K562 (cell line): Measurements from ENCODE around the gene GTPBP1. TPM values are rescaled to one million over a fixed set of nuclear protein-coding genes. Genes with fewer than 3 reads are reported as not detected.
A peak's percentile ranks its signal among the peaks of the same experiment; 100 is the strongest.

ENCODE experiments used
- AFF4 ChIP-seq: sonication (generic); formaldehyde crosslinking; IDR thresholded peaks from 2 replicates; pipeline ENCODE4 v1.8.0; 2023; ENCODE audit warnings: mild to moderate bottlenecking, missing genetic modification reagents
- CHCHD3 ChIP-seq: fragments of 250-450 bp; sonication (Bioruptor Pico); IDR thresholded peaks from 2 replicates; pipeline ENCODE4 v2.1.2; 2022; ENCODE audit warnings: mild to moderate bottlenecking
- EGR1 ChIP-seq: fragments of 450-650 bp; conservative IDR thresholded peaks from 2 replicates; pipeline ENCODE4 v1.6.1; 2017; ENCODE audit warnings: mild to moderate bottlenecking
- EP400 ChIP-seq: fragments of 450-650 bp; IDR thresholded peaks from 2 replicates; pipeline ENCODE4 v1.6.1; 2017; ENCODE audit warnings: antibody characterized with exemption, mild to moderate bottlenecking, moderate library complexity
- HDAC1 ChIP-seq, 2 experiments: fragments of 450-650 bp; IDR thresholded peaks; 2 replicates each; pipeline ENCODE4 v1.6.1; 2016 to 2017; ENCODE audit warnings: inconsistent platforms in 1 of 2, mild to moderate bottlenecking in 1 of 2, moderate library complexity in 1 of 2
- HDAC8 ChIP-seq: fragments of 450-650 bp; IDR thresholded peaks from 2 replicates; pipeline ENCODE4 v1.6.1; 2016; ENCODE audit warnings: mild to moderate bottlenecking, missing genetic modification characterization, moderate library complexity, missing compliant biosample characterization
- MAZ ChIP-seq, 2 experiments: fragments of 450-650 bp in 1 of 2; sonication (generic) in 1 of 2; formaldehyde crosslinking; IDR thresholded peaks in 1 of 2; conservative IDR thresholded peaks in 1 of 2; 2 replicates each; pipeline versions ENCODE4 v1.4.0 to v1.5.0; 2020; ENCODE audit warnings: mild to moderate bottlenecking in 1 of 2, missing genetic modification reagents in 1 of 2
- MECOM ChIP-seq: fragments of 250-450 bp; sonication (Bioruptor Pico); IDR thresholded peaks from 2 replicates; pipeline ENCODE4 v1.8.0; 2022; ENCODE audit warnings: inconsistent platforms
- NBN ChIP-seq: fragments of 450-650 bp; IDR thresholded peaks from 2 replicates; pipeline ENCODE4 v1.6.1; 2016; ENCODE audit warnings: low read depth, mild to moderate bottlenecking
- NKRF ChIP-seq: fragments of 450-650 bp; IDR thresholded peaks from 2 replicates; pipeline ENCODE4 v1.6.1; 2016; ENCODE audit warnings: borderline replicate concordance
- PCBP1 ChIP-seq: fragments of 200-400 bp; formaldehyde crosslinking; IDR thresholded peaks from 2 replicates; pipeline ENCODE4 v1.6.1; 2018; ENCODE audit warnings: mild to moderate bottlenecking, low read depth, low read length; ENCODE audit not compliant: poor library complexity, severe bottlenecking
- POLR2AphosphoS5 ChIP-seq: IDR thresholded peaks from 2 replicates; pipeline ENCODE4 v1.6.1; 2011; ENCODE audit warnings: mild to moderate bottlenecking, low read depth, low read length, moderate library complexity; ENCODE audit not compliant: control insufficient read depth, insufficient read depth
- RAD51 ChIP-seq: fragments of 450-650 bp; IDR thresholded peaks from 2 replicates; pipeline ENCODE4 v1.7.1; 2016; ENCODE audit warnings: low read depth, mild to moderate bottlenecking, borderline replicate concordance
- RB1 ChIP-seq: fragments of 450-650 bp; IDR thresholded peaks from 2 replicates; pipeline ENCODE4 v1.6.1; 2017; ENCODE audit warnings: low read depth, mild to moderate bottlenecking
- RBBP5 ChIP-seq: fragments of 200-600 bp; sonication (generic); IDR thresholded peaks from 2 replicates; pipeline ENCODE4 v1.6.1; 2012; ENCODE audit warnings: borderline replicate concordance, mild to moderate bottlenecking, low read length, control low read depth, inconsistent platforms; ENCODE audit not compliant: insufficient read depth, poor library complexity, severe bottlenecking
- RFX1 ChIP-seq: fragments of 450-650 bp; IDR thresholded peaks from 2 replicates; pipeline ENCODE4 v1.6.1; 2016; ENCODE audit warnings: mild to moderate bottlenecking, moderate library complexity
- SIN3B ChIP-seq: fragments of 450-650 bp; IDR thresholded peaks from 2 replicates; pipeline ENCODE4 v1.6.1; 2017; ENCODE audit warnings: low read depth, mild to moderate bottlenecking, moderate library complexity
- SUPT5H ChIP-seq: fragments of 450-650 bp; IDR thresholded peaks from 2 replicates; pipeline ENCODE4 v1.6.1; 2016
- TAF15 ChIP-seq: fragments of 200-400 bp; formaldehyde crosslinking; IDR thresholded peaks from 2 replicates; pipeline ENCODE4 v1.6.1; 2017; ENCODE audit warnings: mild to moderate bottlenecking, low read depth, low read length, moderate library complexity
- ZBTB1 ChIP-seq: sonication (generic); formaldehyde crosslinking; IDR thresholded peaks from 2 replicates; pipeline ENCODE4 v1.8.1; 2023; ENCODE audit warnings: missing genetic modification reagents, low read depth, mild to moderate bottlenecking, borderline replicate concordance
- ZFX ChIP-seq: sonication (generic); formaldehyde crosslinking; IDR thresholded peaks from 2 replicates; pipeline ENCODE4 v1.8.0; 2022; ENCODE audit warnings: mild to moderate bottlenecking, missing genetic modification reagents, moderate library complexity
- ZNF232 ChIP-seq: sonication (generic); formaldehyde crosslinking; IDR thresholded peaks from 2 replicates; pipeline ENCODE4 v1.8.0; 2022; ENCODE audit warnings: mild to moderate bottlenecking, missing genetic modification reagents
- ZZZ3 ChIP-seq: fragments of 450-650 bp; IDR thresholded peaks from 2 replicates; pipeline ENCODE4 v1.6.1; 2016; ENCODE audit warnings: antibody characterized with exemption, mild to moderate bottlenecking, moderate library complexity
- polyA plus RNA-seq, 8 experiments: library from polyadenylated mRNA; depleted of rRNA in 4 of 8; stranded (reverse) in 5 of 8; unstranded in 3 of 8; fragments of >200 nt; fragmentation: Nextera tagmentation in 2 of 8; fragmentation: Illumina TruSeq in 1 of 8; extraction: Ambion mirVana in 2 of 8; extraction: Trizol in 1 of 8; gene quantifications; 2 replicates each; pipeline versions ENCODE4 v1.2.1 to v1.2.3, GENCODE V29; 2011 to 2014; ENCODE audit warnings: inconsistent platforms in 1 of 8, missing spikeins in 1 of 8
- total RNA-seq, 7 experiments: library from RNA; depleted of rRNA in 6 of 7; stranded (reverse); fragments of >200 nt in 6 of 7; fragmentation: Illumina TruSeq in 2 of 7; extraction: Trizol in 2 of 7; gene quantifications; 2 replicates each; pipeline versions ENCODE4 v1.2.1 to v1.2.3, GENCODE V29; 2011 to 2021; ENCODE audit warnings: low replicate concordance in 1 of 7

GTPBP1 gene
- total and polyA plus RNA-seq, 9 of the 15 experiments (the other 6 are each of a cell fraction or from before 2014, with no cell fraction given) = 0.83 to 53.2 (median 23.3) TPM

- 0 out of 2 replicates have a peak, but pooled peaks have one; percentile 46 for TF ChIP-seq SIN3B
- TF ChIP-seq NBN = no peak
- TF ChIP-seq HDAC1 (IDR thresholded peaks at IDR 0.05) = peak in 1 of 2 experiments; percentile 46; a peak in 2 of 4 replicates
- TF ChIP-seq HDAC8 = no peak
- TF ChIP-seq RBBP5 = peak; percentile 71
- no peak for TF ChIP-seq CHCHD3 (CRISPR knock-in tag)
- no peak for TF ChIP-seq RAD51
- peak; percentile 34 for TF ChIP-seq PCBP1
- TF ChIP-seq ZZZ3 = no peak
- peak; percentile 54; the same call in 1 of the 2 replicates for TF ChIP-seq RB1
- TF ChIP-seq MECOM (CRISPR knock-in tag) = no peak
- TF ChIP-seq RFX1 = no peak
- 0 out of 4 replicates have a peak, but pooled peaks of 1 of the 2 experiments have one; percentile 27 for TF ChIP-seq MAZ (CRISPR knock-in tag; conservative IDR thresholded peaks at IDR 0.05 in 1 of 2, IDR thresholded peaks at IDR 0.05 in 1 of 2)
- 0 out of 2 replicates have a peak, but pooled peaks have one; percentile 50 for TF ChIP-seq ZBTB1 (CRISPR knock-in tag)
- 0 out of 2 replicates have a peak, but pooled peaks have one; percentile 11 for TF ChIP-seq SUPT5H
- TF ChIP-seq EP400 = 0 out of 2 replicates have a peak, but pooled peaks have one; percentile 45
- TF ChIP-seq NKRF = peak; percentile 56; the same call in 1 of the 2 replicates
- TF ChIP-seq POLR2AphosphoS5 = 0 out of 2 replicates have a peak, but pooled peaks have one; percentile 2
- 0 out of 2 replicates have a peak, but pooled peaks have one; percentile 17 for TF ChIP-seq EGR1
- TF ChIP-seq ZNF232 = no peak
- TF ChIP-seq AFF4 (CRISPR knock-in tag) = 0 out of 2 replicates have a peak, but pooled peaks have one; percentile 31
- peak; percentile 11; the same call in 1 of the 2 replicates for TF ChIP-seq ZFX (CRISPR knock-in tag)
- TF ChIP-seq TAF15 = no peak
Measured at GRCh38 chr22:38706101-38706900, 557 bp downstream of the GTPBP1 start (continued).
